WERI-Rb-1 (cell line): ENCODE results near the gene ZNF853.

Experiments
- DNase-seq: peaks from one replicate; pipeline ENCODE4 v3.0.0-alpha.2; 2020
- H3K27ac ChIP-seq: fragments of 250-450 bp; sonication (Bioruptor Pico); 2 replicates; pipeline ENCODE4 v1.5.1; 2020; ENCODE audit warnings: mild to moderate bottlenecking, moderate library complexity
- H3K27me3 ChIP-seq: fragments of 250-450 bp; sonication (Bioruptor Pico); 2 replicates; pipeline ENCODE4 v1.5.1; 2021; ENCODE audit warnings: mild to moderate bottlenecking, low read depth, moderate library complexity; ENCODE audit not compliant: insufficient read depth, severe bottlenecking
- H3K36me3 ChIP-seq: fragments of 250-450 bp; sonication (Bioruptor Pico); 2 replicates; pipeline ENCODE4 v1.5.1; 2020; ENCODE audit warnings: mild to moderate bottlenecking, moderate library complexity
- H3K4me3 ChIP-seq: 2 replicates; pipeline ENCODE4 v1.5.1; 2011; ENCODE audit warnings: low read depth, mild to moderate bottlenecking, control low read depth, low read length
- H3K9me3 ChIP-seq: fragments of 250-450 bp; sonication (Bioruptor Pico); 2 replicates; pipeline ENCODE4 v1.5.1; 2021; ENCODE audit warnings: mild to moderate bottlenecking, moderate library complexity; ENCODE audit not compliant: severe bottlenecking
- TF ChIP-seq, protein P1 (sequence below): IDR thresholded peaks from 2 replicates; pipeline ENCODE4 v1.5.1; 2011; ENCODE audit warnings: low read depth, mild to moderate bottlenecking, control low read depth, inconsistent platforms, low read length

The ZNF853 gene

DNA sequence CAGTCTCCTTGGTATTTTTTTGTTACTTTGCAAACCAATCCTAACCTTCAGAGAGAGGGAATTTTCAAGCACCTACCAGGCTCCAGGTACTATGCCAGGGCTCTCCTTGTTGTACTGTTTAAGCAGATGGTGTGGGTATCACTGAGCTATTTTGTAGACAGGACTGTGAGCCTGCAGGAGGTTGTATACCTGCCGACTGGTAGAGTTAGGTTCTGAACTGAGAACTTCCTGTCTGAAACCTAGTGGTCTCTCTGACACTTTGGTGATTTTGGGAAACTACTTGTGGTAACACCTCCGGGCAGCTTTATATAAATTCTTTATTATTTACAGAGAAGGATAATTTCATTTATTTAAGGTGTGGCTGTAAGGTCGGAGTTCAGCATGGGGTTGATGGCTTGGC is 4.6 kb downstream of the ZNF853 start:
- Histone ChIP-seq H3K4me3 (no peak overlapping the region), H3K36me3 (peaks cover 53% of the 10 kb centered on the region), H3K9me3 (no peaks in the 10 kb centered on the region), H3K27me3 (no peaks in the 10 kb centered on the region), H3K27ac (no peak overlapping the region)
- no peak for DNase-seq
- TF ChIP-seq, protein P1, sequence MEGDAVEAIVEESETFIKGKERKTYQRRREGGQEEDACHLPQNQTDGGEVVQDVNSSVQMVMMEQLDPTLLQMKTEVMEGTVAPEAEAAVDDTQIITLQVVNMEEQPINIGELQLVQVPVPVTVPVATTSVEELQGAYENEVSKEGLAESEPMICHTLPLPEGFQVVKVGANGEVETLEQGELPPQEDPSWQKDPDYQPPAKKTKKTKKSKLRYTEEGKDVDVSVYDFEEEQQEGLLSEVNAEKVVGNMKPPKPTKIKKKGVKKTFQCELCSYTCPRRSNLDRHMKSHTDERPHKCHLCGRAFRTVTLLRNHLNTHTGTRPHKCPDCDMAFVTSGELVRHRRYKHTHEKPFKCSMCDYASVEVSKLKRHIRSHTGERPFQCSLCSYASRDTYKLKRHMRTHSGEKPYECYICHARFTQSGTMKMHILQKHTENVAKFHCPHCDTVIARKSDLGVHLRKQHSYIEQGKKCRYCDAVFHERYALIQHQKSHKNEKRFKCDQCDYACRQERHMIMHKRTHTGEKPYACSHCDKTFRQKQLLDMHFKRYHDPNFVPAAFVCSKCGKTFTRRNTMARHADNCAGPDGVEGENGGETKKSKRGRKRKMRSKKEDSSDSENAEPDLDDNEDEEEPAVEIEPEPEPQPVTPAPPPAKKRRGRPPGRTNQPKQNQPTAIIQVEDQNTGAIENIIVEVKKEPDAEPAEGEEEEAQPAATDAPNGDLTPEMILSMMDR, result no peak

DNA sequence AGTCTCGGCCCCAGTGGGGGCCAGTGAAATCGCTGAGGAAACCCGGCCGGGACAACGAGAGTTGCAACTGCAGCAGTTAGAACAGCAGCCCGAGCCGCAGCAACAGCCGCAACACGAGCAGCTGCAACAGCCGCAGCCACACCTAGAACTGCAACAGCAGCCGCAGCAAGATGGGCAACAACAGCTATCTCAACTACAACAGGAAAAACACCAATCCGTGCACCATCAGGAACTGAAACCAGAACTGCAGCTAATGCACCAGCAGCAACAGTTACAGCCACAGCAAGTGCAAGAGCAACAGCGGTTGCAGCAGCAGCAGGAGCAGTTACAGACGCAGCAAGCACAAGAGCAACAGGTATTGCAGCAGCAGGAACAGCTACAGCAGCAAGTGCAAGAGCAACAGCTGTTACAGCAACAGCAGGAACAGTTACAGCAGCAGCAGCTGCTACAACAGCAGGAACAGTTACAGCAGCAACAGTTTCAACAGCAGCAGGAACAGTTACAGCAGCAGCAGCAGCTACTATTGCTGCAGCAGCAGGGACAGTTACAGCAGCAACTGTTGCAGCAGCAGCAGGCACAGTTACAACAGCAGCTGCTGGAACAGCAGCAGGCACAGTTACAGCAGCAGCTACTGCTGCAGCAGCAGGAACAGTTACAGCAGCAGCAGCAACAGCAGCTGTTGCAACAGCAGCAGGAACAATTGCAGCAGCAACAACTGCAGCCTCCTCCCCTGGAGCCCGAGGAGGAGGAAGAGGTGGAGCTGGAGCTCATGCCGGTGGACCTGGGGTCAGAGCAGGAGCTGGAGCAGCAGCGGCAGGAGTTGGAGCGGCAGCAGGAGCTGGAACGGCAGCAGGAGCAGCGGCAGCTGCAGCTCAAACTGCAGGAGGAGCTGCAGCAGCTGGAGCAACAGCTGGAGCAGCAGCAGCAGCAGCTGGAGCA is 6.1 kb downstream of the ZNF853 start:
- no peak for DNase-seq

DNA sequence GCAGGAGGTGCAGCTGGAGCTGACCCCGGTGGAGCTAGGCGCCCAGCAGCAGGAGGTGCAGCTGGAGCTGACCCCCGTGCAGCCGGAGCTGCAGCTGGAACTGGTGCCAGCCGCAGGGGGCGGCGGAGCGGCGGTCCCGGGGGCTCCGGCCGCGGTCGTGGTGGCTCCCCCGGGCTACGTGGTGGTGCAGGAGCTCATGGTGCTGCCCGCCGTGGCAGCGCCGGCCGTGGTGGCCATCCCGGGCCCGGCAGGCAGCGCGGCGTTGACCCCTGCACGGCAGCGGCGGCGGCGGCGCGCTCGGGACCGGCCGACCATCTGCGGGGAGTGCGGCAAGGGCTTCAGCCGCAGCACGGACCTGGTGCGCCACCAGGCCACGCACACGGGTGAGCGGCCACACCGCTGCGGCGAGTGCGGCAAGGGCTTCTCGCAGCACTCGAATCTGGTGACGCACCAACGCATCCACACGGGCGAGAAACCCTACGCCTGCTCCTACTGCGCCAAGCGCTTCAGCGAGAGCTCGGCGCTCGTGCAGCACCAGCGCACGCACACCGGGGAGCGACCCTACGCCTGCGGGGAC is 6.8 kb downstream of the ZNF853 start:
- Histone ChIP-seq H3K4me3 (no peak overlapping the region), H3K36me3 (peaks cover 55% of the 10 kb centered on the region), H3K27ac (no peak overlapping the region), H3K27me3 (no peaks in the 10 kb centered on the region), H3K9me3 (no peaks in the 10 kb centered on the region)
- DNase-seq, result no peak
- TF ChIP-seq, protein P1, result no peak

More for the DNA sequence above, 6.1 kb downstream of the ZNF853 start:
- Histone ChIP-seq H3K27ac (no peak overlapping the region), H3K27me3 (no peaks in the 10 kb centered on the region), H3K4me3 (no peak overlapping the region), H3K9me3 (no peaks in the 10 kb centered on the region), H3K36me3 (peaks cover 57% of the 10 kb centered on the region)
- TF ChIP-seq, protein P1, result no peak

DNA sequence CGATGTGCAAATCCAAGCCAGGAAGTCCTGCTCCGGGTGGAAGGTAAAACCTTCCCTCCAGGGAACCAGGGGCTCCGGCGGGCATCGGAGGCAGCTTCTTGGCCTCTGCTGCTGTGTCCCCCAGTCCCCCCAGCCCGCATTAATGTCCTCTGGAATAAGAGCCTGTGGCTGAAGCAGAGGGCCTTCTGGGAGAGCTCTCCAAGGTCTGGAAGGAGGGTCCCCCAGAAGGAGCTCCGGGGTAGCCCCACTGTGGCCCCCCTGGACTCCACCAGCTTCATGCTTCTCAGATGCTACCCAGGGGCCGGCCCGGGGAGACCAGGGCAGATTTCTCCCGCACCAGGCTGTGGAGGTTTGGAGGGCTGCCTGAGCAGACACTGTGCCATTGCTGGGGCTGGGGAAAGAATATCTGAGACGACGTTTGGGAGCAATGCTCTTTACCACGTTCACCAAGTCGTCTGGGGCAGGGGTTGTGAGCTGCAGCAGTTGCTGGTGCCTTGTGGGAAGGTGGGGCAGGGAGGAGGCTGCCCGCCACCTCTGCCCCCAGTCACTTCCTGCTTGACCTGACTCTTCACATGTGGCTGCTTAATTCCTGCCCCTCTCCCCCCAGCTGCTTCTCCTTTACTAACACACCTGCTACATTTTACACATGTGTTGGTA is 8.3 kb downstream of the ZNF853 start:
- Histone ChIP-seq H3K4me3 (no peak overlapping the region), H3K27ac (no peak overlapping the region), H3K36me3 (peaks cover 48% of the 10 kb centered on the region), H3K9me3 (no peaks in the 10 kb centered on the region), H3K27me3 (no peaks in the 10 kb centered on the region)
- TF ChIP-seq, protein P1, result no peak
- no peak for DNase-seq

DNA sequence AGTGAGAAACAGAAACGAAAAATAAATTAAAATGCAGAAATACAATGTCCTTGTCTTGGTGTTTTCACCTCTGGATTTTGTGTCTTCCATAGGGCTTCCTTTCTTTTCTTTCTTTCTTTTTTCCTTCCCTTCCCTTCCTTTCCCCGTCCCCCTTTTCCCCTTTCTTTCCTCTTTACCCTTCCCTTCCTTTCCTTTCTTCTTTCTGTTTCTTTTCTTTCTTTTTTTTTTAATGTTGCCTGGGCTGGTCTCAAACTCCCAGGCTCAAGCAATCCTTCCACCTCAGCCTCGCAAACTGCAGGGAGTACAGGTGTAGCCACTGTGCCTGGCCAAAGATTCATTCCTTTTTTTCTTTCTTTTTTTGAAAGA is 8.8 kb downstream of the ZNF853 start:
- DNase-seq, result no peak
- H3K27me3 ChIP-seq, result no peaks in the 10 kb centered on the region
- H3K9me3 ChIP-seq, result no peaks in the 10 kb centered on the region
- TF ChIP-seq, protein P1, result no peak
- peaks cover 48% of the 10 kb centered on the region for H3K36me3 ChIP-seq
- H3K27ac ChIP-seq, result no peak overlapping the region
- no peak overlapping the region for H3K4me3 ChIP-seq
